SU-DHL-6 (cell line): Measurements from ENCODE around the gene FANCC.

ENCODE experiments used
- H2AFZ ChIP-seq: fragments of 200-600 bp; sonication (generic); 2 replicates; pipeline ENCODE4 v1.6.1; 2014; ENCODE audit warnings: low read depth, mild to moderate bottlenecking, moderate library complexity, mixed read lengths, antibody characterized with exemption, low read length; ENCODE audit not compliant: severe bottlenecking
- H3F3A ChIP-seq: fragments of 200-600 bp; shearing (Covaris generic); 2 replicates; pipeline ENCODE4 v1.6.0; 2016; ENCODE audit warnings: antibody characterized with exemption, mild to moderate bottlenecking; ENCODE audit not compliant: insufficient read depth
- H3K27ac ChIP-seq: fragments of 200-600 bp; sonication (generic); 2 replicates; pipeline ENCODE4 v1.5.1; 2016; ENCODE audit warnings: low read depth, mild to moderate bottlenecking, low read length, moderate library complexity, mixed read lengths
- H3K27me3 ChIP-seq: fragments of 200-600 bp; sonication (generic), shearing (Covaris generic); 2 replicates; pipeline ENCODE4 v1.6.0; 2014; ENCODE audit warnings: mild to moderate bottlenecking, low read length
- H3K36me3 ChIP-seq: fragments of 200-600 bp; sonication (generic); 2 replicates; pipeline ENCODE4 v1.6.1; 2014; ENCODE audit warnings: mild to moderate bottlenecking, low read length, mixed read lengths
- H3K4me2 ChIP-seq: fragments of 300-600, 200-600 bp; shearing (Covaris generic), sonication (generic); 2 replicates; pipeline ENCODE4 v1.6.0; 2014; ENCODE audit warnings: low read length, low read depth, mild to moderate bottlenecking; ENCODE audit not compliant: poor library complexity, severe bottlenecking
- H3K4me3 ChIP-seq: fragments of 200-600 bp; sonication (generic); 2 replicates; pipeline ENCODE4 v1.5.1; 2014; ENCODE audit warnings: antibody characterized with exemption, low read length, mild to moderate bottlenecking, mixed read lengths; ENCODE audit not compliant: insufficient read depth, poor library complexity, severe bottlenecking
- H3K79me2 ChIP-seq: fragments of 200-600 bp; sonication (generic); 2 replicates; pipeline ENCODE4 v1.6.1; 2014; ENCODE audit warnings: mild to moderate bottlenecking, low read length, moderate library complexity; ENCODE audit not compliant: insufficient read depth
- H3K9ac ChIP-seq: fragments of 200-600 bp; sonication (generic); 2 replicates; pipeline ENCODE4 v1.7.0; 2014; ENCODE audit warnings: mild to moderate bottlenecking, low read length
- H3K9me2 ChIP-seq: fragments of 200-600 bp; sonication (generic); replicated peaks from 2 replicates; pipeline ENCODE4 v1.6.1; 2014; ENCODE audit warnings: low read length; ENCODE audit not compliant: insufficient read depth
- H3K9me3 ChIP-seq: fragments of 200-600 bp; sonication (generic); 2 replicates; pipeline ENCODE4 v1.6.1; 2014; ENCODE audit warnings: low read length, mixed read lengths; ENCODE audit not compliant: insufficient read depth
- H4K20me1 ChIP-seq: fragments of 200-600 bp; sonication (generic); 2 replicates; pipeline ENCODE4 v1.6.1; 2014; ENCODE audit warnings: low read depth, mild to moderate bottlenecking, antibody characterized with exemption, low read length, moderate library complexity, mixed read lengths
- EZH2phosphoT487 ChIP-seq: fragments of 200-600 bp; sonication (generic), shearing (Covaris generic); conservative IDR thresholded peaks from 2 replicates; pipeline ENCODE4 v1.6.1; 2018; ENCODE audit warnings: mild to moderate bottlenecking, antibody characterized with exemption, low read length, moderate library complexity, mixed read lengths
- TF ChIP-seq, protein P1 (sequence below): fragments of 200-600 bp; sonication (generic); IDR thresholded peaks from one replicate; pipeline ENCODE4 v1.5.1; 2017; ENCODE audit warnings: antibody characterized with exemption, mild to moderate bottlenecking, low read length, moderate library complexity; ENCODE audit not compliant: insufficient read depth, poor library complexity, severe bottlenecking

FANCC gene

DNA sequence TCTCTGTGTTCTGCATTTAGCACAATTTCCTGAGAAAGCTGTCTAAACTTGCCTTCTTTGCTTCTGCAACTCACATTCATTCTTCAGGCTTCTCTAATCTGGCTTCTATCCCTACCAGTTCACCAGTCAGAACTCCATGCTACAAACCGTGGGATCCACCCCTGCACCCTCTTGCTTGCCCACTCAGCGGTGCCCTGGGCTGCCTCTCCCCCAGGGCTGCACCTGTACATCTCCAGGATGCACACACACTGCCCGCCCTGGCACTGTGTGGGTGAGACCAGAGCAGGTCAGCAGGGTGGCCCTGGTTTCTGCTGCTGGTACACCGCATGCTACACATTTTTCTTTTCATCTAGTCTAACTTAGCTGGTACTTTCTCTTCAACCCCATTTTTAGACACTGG, 127.1 kb downstream of the FANCC start:
- Histone ChIP-seq H3K27ac (no peak overlapping the region), H3K4me3 (no peak overlapping the region), H3F3A (no peaks in the 10 kb centered on the region), H3K79me2 (no peaks in the 10 kb centered on the region), H3K4me2 (no peak overlapping the region), H2AFZ (no peak overlapping the region), H3K9me2 (no peaks in the 10 kb centered on the region), H3K9ac (no peak overlapping the region), H4K20me1 (no peaks in the 10 kb centered on the region), H3K36me3 (no peaks in the 10 kb centered on the region), H3K9me3 (no peaks in the 10 kb centered on the region), H3K27me3 (no peaks in the 10 kb centered on the region)
- TF ChIP-seq EZH2phosphoT487: no peak
- TF ChIP-seq, protein P1, sequence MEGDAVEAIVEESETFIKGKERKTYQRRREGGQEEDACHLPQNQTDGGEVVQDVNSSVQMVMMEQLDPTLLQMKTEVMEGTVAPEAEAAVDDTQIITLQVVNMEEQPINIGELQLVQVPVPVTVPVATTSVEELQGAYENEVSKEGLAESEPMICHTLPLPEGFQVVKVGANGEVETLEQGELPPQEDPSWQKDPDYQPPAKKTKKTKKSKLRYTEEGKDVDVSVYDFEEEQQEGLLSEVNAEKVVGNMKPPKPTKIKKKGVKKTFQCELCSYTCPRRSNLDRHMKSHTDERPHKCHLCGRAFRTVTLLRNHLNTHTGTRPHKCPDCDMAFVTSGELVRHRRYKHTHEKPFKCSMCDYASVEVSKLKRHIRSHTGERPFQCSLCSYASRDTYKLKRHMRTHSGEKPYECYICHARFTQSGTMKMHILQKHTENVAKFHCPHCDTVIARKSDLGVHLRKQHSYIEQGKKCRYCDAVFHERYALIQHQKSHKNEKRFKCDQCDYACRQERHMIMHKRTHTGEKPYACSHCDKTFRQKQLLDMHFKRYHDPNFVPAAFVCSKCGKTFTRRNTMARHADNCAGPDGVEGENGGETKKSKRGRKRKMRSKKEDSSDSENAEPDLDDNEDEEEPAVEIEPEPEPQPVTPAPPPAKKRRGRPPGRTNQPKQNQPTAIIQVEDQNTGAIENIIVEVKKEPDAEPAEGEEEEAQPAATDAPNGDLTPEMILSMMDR: no peak

DNA sequence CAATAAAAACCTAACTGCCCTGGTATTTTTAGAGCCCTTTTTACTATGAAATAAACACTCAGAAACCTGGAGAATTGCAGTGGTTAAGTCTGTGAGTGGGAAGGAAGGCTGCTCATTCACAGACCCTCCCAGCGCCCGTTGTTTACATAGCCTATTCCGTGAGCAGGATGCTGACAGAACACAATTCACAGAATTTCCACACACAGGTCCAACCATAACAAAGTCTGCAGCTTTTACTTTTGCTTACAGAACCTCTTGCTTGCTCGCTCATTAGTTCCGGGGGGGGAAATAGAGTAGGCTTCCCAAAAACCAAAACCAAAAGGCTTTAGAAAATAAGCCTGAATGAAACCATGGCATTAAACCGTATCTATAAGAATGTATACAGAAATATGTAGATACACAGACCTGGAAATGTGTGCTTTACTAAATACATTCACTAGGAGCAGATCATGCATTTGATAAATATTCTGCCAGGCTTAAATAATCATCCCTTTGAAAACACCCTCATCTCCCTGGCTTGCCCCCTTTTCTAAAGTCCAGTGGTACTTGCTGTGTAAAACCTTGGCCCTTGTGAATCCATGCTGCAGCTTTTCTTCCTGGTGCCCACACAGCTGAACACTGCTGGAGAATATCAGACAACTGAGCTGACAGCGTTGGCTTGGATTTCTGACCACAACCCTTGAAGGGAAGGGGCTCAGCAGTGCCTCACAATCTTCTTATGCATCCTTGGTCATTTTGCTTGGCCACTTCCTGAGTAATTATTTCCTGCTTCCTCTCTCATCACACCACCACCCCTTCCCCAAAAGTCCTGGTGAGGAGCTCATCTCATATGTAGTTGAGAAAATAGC, 128.0 kb downstream of the FANCC start:
- Histone ChIP-seq H3K27me3 (no peaks in the 10 kb centered on the region), H3K79me2 (no peaks in the 10 kb centered on the region), H3K9ac (no peak overlapping the region), H3K4me3 (no peak overlapping the region), H3F3A (no peaks in the 10 kb centered on the region), H3K27ac (no peak overlapping the region), H3K4me2 (no peak overlapping the region), H3K36me3 (no peaks in the 10 kb centered on the region), H4K20me1 (no peaks in the 10 kb centered on the region), H2AFZ (no peak overlapping the region), H3K9me3 (no peaks in the 10 kb centered on the region), H3K9me2 (no peaks in the 10 kb centered on the region)
- TF ChIP-seq EZH2phosphoT487: no peak
- TF ChIP-seq, protein P1: no peak

DNA sequence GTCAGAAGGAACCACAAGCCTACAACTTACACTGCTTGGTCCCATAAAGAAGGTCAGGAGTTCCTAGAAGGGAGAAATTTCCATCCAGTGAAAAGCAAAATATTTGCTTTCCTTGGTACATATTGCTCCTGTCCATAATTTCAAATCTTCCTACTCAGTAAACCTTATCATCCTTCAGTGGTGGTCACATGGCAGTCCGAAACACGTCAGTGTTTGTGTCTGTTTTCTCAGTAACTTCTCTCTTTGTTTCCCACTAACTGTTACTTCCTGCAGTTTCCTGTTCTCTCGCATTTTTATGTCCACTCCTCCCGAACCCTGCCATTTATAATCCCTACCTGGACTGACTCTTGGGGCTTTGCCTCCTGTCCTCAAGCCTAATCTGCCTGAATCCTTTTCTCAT, 129.1 kb downstream of the FANCC start:
- Histone ChIP-seq H3K27ac (no peak overlapping the region), H3K27me3 (no peaks in the 10 kb centered on the region), H3K4me3 (no peak overlapping the region), H3K4me2 (no peak overlapping the region), H3K9me2 (no peaks in the 10 kb centered on the region), H3F3A (no peaks in the 10 kb centered on the region), H3K79me2 (no peaks in the 10 kb centered on the region), H3K9me3 (no peaks in the 10 kb centered on the region), H3K36me3 (no peaks in the 10 kb centered on the region), H4K20me1 (no peaks in the 10 kb centered on the region), H3K9ac (no peak overlapping the region), H2AFZ (no peak overlapping the region)
- TF ChIP-seq, protein P1: no peak
- no peak for TF ChIP-seq EZH2phosphoT487
